Liver (tissue), 9 donors: ENCODE data around the gene DDX23. TPM values are rescaled to one million over a fixed set of nuclear protein-coding genes. Genes with fewer than 3 reads are reported as not detected.

Source experiments
- DNase-seq: peaks from one replicate; pipeline ENCODE4 v3.0.0-alpha.2; 2017; ENCODE audit warnings: low spot score
- H3K27ac ChIP-seq, 2 donors: one replicate each; pipeline ENCODE4 v1.7.0; 2013; ENCODE audit warnings: inconsistent platforms in 2 of 2, low read length in 2 of 2, control low read depth in 1 of 2, low read depth in 1 of 2, mild to moderate bottlenecking in 1 of 2
- H3K27me3 ChIP-seq, 4 donors: one replicate each; pipeline versions ENCODE4 v1.6.1 to v1.7.0; 2013; ENCODE audit warnings: low read length in 3 of 4, inconsistent platforms in 1 of 4, mild to moderate bottlenecking in 1 of 4, moderate library complexity in 1 of 4; ENCODE audit not compliant: control insufficient read depth in 4 of 4, insufficient read depth in 4 of 4
- H3K36me3 ChIP-seq, 4 donors: one replicate each; pipeline versions ENCODE4 v1.6.1 to v1.7.0; 2013; ENCODE audit warnings: low read length in 3 of 4, mild to moderate bottlenecking in 3 of 4, low read depth in 1 of 4, moderate library complexity in 1 of 4; ENCODE audit not compliant: control insufficient read depth in 4 of 4, insufficient read depth in 3 of 4
- H3K4me1 ChIP-seq, 4 donors: one replicate each; pipeline versions ENCODE4 v1.6.1 to v1.7.0; 2013; ENCODE audit warnings: low read length in 3 of 4, mild to moderate bottlenecking in 3 of 4, moderate library complexity in 1 of 4; ENCODE audit not compliant: control insufficient read depth in 4 of 4, insufficient read depth in 4 of 4
- H3K4me3 ChIP-seq, 3 donors: one replicate each; pipeline versions ENCODE4 v1.6.1 to v1.7.0; 2013; ENCODE audit warnings: low read length in 3 of 3, control low read depth in 1 of 3, low read depth in 1 of 3, mild to moderate bottlenecking in 1 of 3
- H3K9ac ChIP-seq, 2 donors: one replicate each; pipeline ENCODE4 v1.7.0; 2013; ENCODE audit warnings: low read length in 2 of 2, mild to moderate bottlenecking in 2 of 2, moderate library complexity in 2 of 2, control low read depth in 1 of 2, low read depth in 1 of 2
- H3K9me3 ChIP-seq, 4 donors: one replicate each; pipeline versions ENCODE4 v1.6.1 to v1.7.0; 2013; ENCODE audit warnings: low read length in 3 of 4; ENCODE audit not compliant: control insufficient read depth in 4 of 4
- ATF3 ChIP-seq: IDR thresholded peaks from 2 replicates; pipeline ENCODE4 v1.6.1; 2016; ENCODE audit warnings: antibody characterized with exemption
- CTCF ChIP-seq: fragments of 150-350 bp; IDR thresholded peaks from 2 replicates; pipeline ENCODE4 v1.5.1; 2017; ENCODE audit warnings: improper control_type of control experiment, low read depth, low read length; ENCODE audit not compliant: missing input control
- EGR1 ChIP-seq, 2 donors: IDR thresholded peaks; 2 replicates each; pipeline ENCODE4 v1.6.1; 2016 to 2018; ENCODE audit warnings: antibody characterized with exemption in 2 of 2, low read depth in 2 of 2
- FOXA2 ChIP-seq: IDR thresholded peaks from 2 replicates; pipeline ENCODE4 v1.6.1; 2016; ENCODE audit warnings: antibody characterized with exemption
- HNF4A ChIP-seq, 2 donors: conservative IDR thresholded peaks; 2 replicates each; pipeline ENCODE4 v1.6.1; 2016; ENCODE audit warnings: antibody characterized with exemption in 2 of 2, mild to moderate bottlenecking in 2 of 2
- HNF4G ChIP-seq: IDR thresholded peaks from 2 replicates; pipeline ENCODE4 v1.6.1; 2016; ENCODE audit warnings: antibody characterized with exemption
- JUND ChIP-seq, 2 donors: IDR thresholded peaks; 2 replicates each; pipeline ENCODE4 v1.6.1; 2016; ENCODE audit warnings: antibody characterized with exemption in 2 of 2
- NR2F2 ChIP-seq: IDR thresholded peaks from 2 replicates; pipeline ENCODE4 v1.6.1; 2016; ENCODE audit warnings: antibody characterized with exemption
- RAD21 ChIP-seq, 2 donors: IDR thresholded peaks; 2 replicates each; pipeline ENCODE4 v1.6.1; 2016; ENCODE audit warnings: antibody characterized with exemption in 2 of 2, mild to moderate bottlenecking in 2 of 2
- REST ChIP-seq: IDR thresholded peaks from 2 replicates; pipeline ENCODE4 v1.6.1; 2016; ENCODE audit warnings: antibody characterized with exemption, mild to moderate bottlenecking
- TAF1 ChIP-seq: conservative IDR thresholded peaks from 2 replicates; pipeline ENCODE4 v1.6.1; 2016; ENCODE audit warnings: antibody characterized with exemption, mild to moderate bottlenecking
- YY1 ChIP-seq: IDR thresholded peaks from 2 replicates; pipeline ENCODE4 v1.6.1; 2016; ENCODE audit warnings: antibody characterized with exemption, mild to moderate bottlenecking
- ZBTB33 ChIP-seq: IDR thresholded peaks from 2 replicates; pipeline ENCODE4 v1.6.1; 2016; ENCODE audit warnings: antibody characterized with exemption
- WGBS: extraction: QIAGEN DNeasy Blood & Tissue Kit; methylation state at CpG from one replicate; pipeline ENCODE4 v1.1.7; 2013; 5-methylcytosine and 5-hydroxymethylcytosine counted together
- polyA plus RNA-seq, 2 donors: library from polyadenylated mRNA; stranded (reverse) in 1 of 2; unstranded in 1 of 2; fragments of 200-250 nt in 1 of 2; fragments of >200 nt in 1 of 2; fragmentation: Nextera tagmentation in 1 of 2; extraction: Ambion mirVana in 1 of 2; gene quantifications; one replicate each; pipeline versions ENCODE4 v1.2.1 to v1.2.3, GENCODE V29; 2013 to 2015
- total RNA-seq, 2 donors: library from RNA; depleted of rRNA; stranded (reverse); fragments of >200 nt; gene quantifications; one replicate each; pipeline ENCODE4 v1.2.3, GENCODE V29; 2014
- donor health status: healthy.
- donor health status: healthy.
- donor health status: healthy.
- donor health status: healthy.
- donor health status: healthy.

DDX23 gene
- total and polyA plus RNA-seq, 4 donors = 16.9 to 60.6 (median 29.7) TPM

- TF ChIP-seq RAD21 (IDR thresholded peaks at IDR 0.05) (no peak), FOXA2 (no peak), TAF1 (no peak), JUND (IDR thresholded peaks at IDR 0.05) (no peak), HNF4A (conservative IDR thresholded peaks at IDR 0.05) (no peak), CTCF (no peak), ZBTB33 (no peak)
Observed at GRCh38 chr12:48786591-48787544, 65.1 kb downstream of the DDX23 start (continued).

GRCh38 chr12:48783432-48783831 is 68.5 kb downstream of the DDX23 start:
- no peak overlapping the region for H3K27ac ChIP-seq
- H3K4me1 ChIP-seq = peaks cover 1 to 15% (median 10%) of the 10 kb centered on the region in 4 donors
- WGBS = 97% methylated on average over 4 of the region's 4 CpGs
- no peaks in the 10 kb centered on the region for H3K9me3 ChIP-seq
- no peak overlapping the region for H3K4me3 ChIP-seq
- TF ChIP-seq HNF4G (no peak), FOXA2 (no peak), RAD21 (IDR thresholded peaks at IDR 0.05) (no peak), REST (no peak), JUND (IDR thresholded peaks at IDR 0.05) (no peak), NR2F2 (no peak), ATF3 (no peak), YY1 (no peak), EGR1 (IDR thresholded peaks at IDR 0.05; ENCODE audit: low read depth in 2 of 2) (no peak), CTCF (no peak)
- H3K9ac ChIP-seq = no peak overlapping the region
- H3K36me3 ChIP-seq = peaks cover 0 to 4% (median 1%) of the 10 kb centered on the region in 4 donors
- no peaks in the 10 kb centered on the region for H3K27me3 ChIP-seq
- no peak for DNase-seq
